Measurements from ENCODE around the gene WASF3. TPM values are rescaled to one million over a fixed set of nuclear protein-coding genes. Genes with fewer than 3 reads are reported as not detected.
A peak's percentile ranks its signal among the peaks of the same experiment; 100 is the strongest.

WASF3 gene
- total and polyA plus RNA-seq, 2 donors from 2014 or later: 3.7 to 18.5 TPM

GRCh38 chr13:26596458-26596857 lies 39.0 kb downstream of the WASF3 start:
- Histone ChIP-seq H3K9me3 (ENCODE audit: control insufficient read depth in 2 of 3, insufficient read depth in 1 of 3, low read length in 3 of 3) (no peaks in the 10 kb centered on the region), H3K36me3 (ENCODE audit: control insufficient read depth in 2 of 3, insufficient read depth in 3 of 3, low read length in 3 of 3) (no peaks in the 10 kb centered on the region), H3K4me1 (ENCODE audit: control insufficient read depth in 2 of 3, insufficient read depth in 2 of 3, low read depth in 1 of 3, low read length in 3 of 3) (peaks cover 0 to under 1% (median 0%) of the 10 kb centered on the region in 3 donors), H3K9ac (ENCODE audit: low read length in 3 of 3) (no peak overlapping the region), H3K27me3 (ENCODE audit: control insufficient read depth, insufficient read depth, low read length) (no peaks in the 10 kb centered on the region), H3K27ac (ENCODE audit: low read depth in 2 of 2, low read length in 2 of 2) (no peak overlapping the region), H3K4me3 (ENCODE audit: low read length in 3 of 3) (no peak overlapping the region)
- intact Hi-C loops (cut with DNase I): no loop called here
- FAIRE-seq: no peak
- TF ChIP-seq, protein P1, sequence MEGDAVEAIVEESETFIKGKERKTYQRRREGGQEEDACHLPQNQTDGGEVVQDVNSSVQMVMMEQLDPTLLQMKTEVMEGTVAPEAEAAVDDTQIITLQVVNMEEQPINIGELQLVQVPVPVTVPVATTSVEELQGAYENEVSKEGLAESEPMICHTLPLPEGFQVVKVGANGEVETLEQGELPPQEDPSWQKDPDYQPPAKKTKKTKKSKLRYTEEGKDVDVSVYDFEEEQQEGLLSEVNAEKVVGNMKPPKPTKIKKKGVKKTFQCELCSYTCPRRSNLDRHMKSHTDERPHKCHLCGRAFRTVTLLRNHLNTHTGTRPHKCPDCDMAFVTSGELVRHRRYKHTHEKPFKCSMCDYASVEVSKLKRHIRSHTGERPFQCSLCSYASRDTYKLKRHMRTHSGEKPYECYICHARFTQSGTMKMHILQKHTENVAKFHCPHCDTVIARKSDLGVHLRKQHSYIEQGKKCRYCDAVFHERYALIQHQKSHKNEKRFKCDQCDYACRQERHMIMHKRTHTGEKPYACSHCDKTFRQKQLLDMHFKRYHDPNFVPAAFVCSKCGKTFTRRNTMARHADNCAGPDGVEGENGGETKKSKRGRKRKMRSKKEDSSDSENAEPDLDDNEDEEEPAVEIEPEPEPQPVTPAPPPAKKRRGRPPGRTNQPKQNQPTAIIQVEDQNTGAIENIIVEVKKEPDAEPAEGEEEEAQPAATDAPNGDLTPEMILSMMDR (IDR thresholded peaks at IDR 0.05; ENCODE audit: borderline replicate concordance, extremely low read depth, insufficient read depth): no peak
- no peak for DNase-seq

- DNase-seq (peak in 1 of 5 donors; percentile 44), FAIRE-seq (no peak)
- TF ChIP-seq, protein P1 (IDR thresholded peaks at IDR 0.05; ENCODE audit: borderline replicate concordance, extremely low read depth, insufficient read depth): no peak
- Histone ChIP-seq H3K36me3 (ENCODE audit: control insufficient read depth in 2 of 3, insufficient read depth in 3 of 3, low read length in 3 of 3) (no peaks in the 10 kb centered on the region), H3K27me3 (ENCODE audit: control insufficient read depth, insufficient read depth, low read length) (no peaks in the 10 kb centered on the region), H3K4me3 (ENCODE audit: low read length in 3 of 3) (no peak overlapping the region), H3K27ac (ENCODE audit: low read depth in 2 of 2, low read length in 2 of 2) (no peak overlapping the region), H3K9me3 (ENCODE audit: control insufficient read depth in 2 of 3, insufficient read depth in 1 of 3, low read length in 3 of 3) (no peaks in the 10 kb centered on the region), H3K4me1 (ENCODE audit: control insufficient read depth in 2 of 3, insufficient read depth in 2 of 3, low read depth in 1 of 3, low read length in 3 of 3) (peaks cover 0 to 4% (median 0%) of the 10 kb centered on the region in 3 donors), H3K9ac (ENCODE audit: low read length in 3 of 3) (no peak overlapping the region)
- intact Hi-C loops (cut with DNase I): no loop called here
Observed at GRCh38 chr13:26599403-26599802, 41.9 kb downstream of the WASF3 start.

DNA sequence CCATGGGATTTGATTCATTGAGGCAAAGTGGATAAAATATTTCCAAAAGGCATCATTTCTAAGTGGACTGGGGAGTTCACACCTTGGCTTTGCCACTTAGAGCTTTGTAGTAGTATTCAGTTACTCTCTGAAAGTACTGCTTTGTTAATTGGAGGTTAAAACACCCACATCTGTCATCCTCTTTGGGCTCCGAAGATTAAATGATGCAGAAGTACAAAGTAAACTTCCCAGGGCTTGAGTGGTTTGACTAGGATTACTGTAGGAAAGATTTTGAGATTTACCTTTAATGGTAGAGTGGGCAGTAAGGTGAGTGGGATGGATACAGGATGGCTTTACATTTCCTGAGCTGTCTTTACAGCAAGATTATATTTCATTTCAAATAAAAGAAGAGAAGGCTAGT lies 42.4 kb downstream of the WASF3 start:
- TF ChIP-seq, protein P1 (IDR thresholded peaks at IDR 0.05; ENCODE audit: borderline replicate concordance, extremely low read depth, insufficient read depth): no peak
- Histone ChIP-seq H3K4me3 (ENCODE audit: low read length in 3 of 3) (no peak overlapping the region), H3K9me3 (ENCODE audit: control insufficient read depth in 2 of 3, insufficient read depth in 1 of 3, low read length in 3 of 3) (no peaks in the 10 kb centered on the region), H3K9ac (ENCODE audit: low read length in 3 of 3) (no peak overlapping the region), H3K27ac (ENCODE audit: low read depth in 2 of 2, low read length in 2 of 2) (no peak overlapping the region), H3K4me1 (ENCODE audit: control insufficient read depth in 2 of 3, insufficient read depth in 2 of 3, low read depth in 1 of 3, low read length in 3 of 3) (peaks cover 0 to 4% (median 0%) of the 10 kb centered on the region in 3 donors), H3K36me3 (ENCODE audit: control insufficient read depth in 2 of 3, insufficient read depth in 3 of 3, low read length in 3 of 3) (no peaks in the 10 kb centered on the region), H3K27me3 (ENCODE audit: control insufficient read depth, insufficient read depth, low read length) (no peaks in the 10 kb centered on the region)
- FAIRE-seq: no peak
- intact Hi-C loops (cut with DNase I): no loop called here
- DNase-seq: peak in 3 of 5 donors; percentile 25 to 87 (median 72)

- no peaks in the 10 kb centered on the region for H3K36me3 ChIP-seq (ENCODE audit: control insufficient read depth in 2 of 3, insufficient read depth in 3 of 3, low read length in 3 of 3)
- DNase-seq (peak in 1 of 5 donors; percentile 38), FAIRE-seq (no peak)
- H3K27ac ChIP-seq (ENCODE audit: low read depth in 2 of 2, low read length in 2 of 2): no peak overlapping the region
- no peak overlapping the region for H3K9ac ChIP-seq (ENCODE audit: low read length in 3 of 3)
- no peaks in the 10 kb centered on the region for H3K27me3 ChIP-seq (ENCODE audit: control insufficient read depth, insufficient read depth, low read length)
- H3K4me3 ChIP-seq (ENCODE audit: low read length in 3 of 3): no peak overlapping the region
- intact Hi-C loops (cut with DNase I): no loop called here
- TF ChIP-seq, protein P1 (IDR thresholded peaks at IDR 0.05; ENCODE audit: borderline replicate concordance, extremely low read depth, insufficient read depth): no peak
- H3K9me3 ChIP-seq (ENCODE audit: control insufficient read depth in 2 of 3, insufficient read depth in 1 of 3, low read length in 3 of 3): no peaks in the 10 kb centered on the region
- H3K4me1 ChIP-seq (ENCODE audit: control insufficient read depth in 2 of 3, insufficient read depth in 2 of 3, low read depth in 1 of 3, low read length in 3 of 3): peaks cover 0 to 4% (median 2%) of the 10 kb centered on the region in 3 donors
Observed at GRCh38 chr13:26600343-26600742, 42.9 kb downstream of the WASF3 start.
